Measurements from ENCODE around the gene COL6A3. TPM values are rescaled to one million over a fixed set of nuclear protein-coding genes. Genes with fewer than 3 reads are reported as not detected.
A peak's percentile ranks its signal among the peaks of the same experiment; 100 is the strongest.

The COL6A3 gene
- total RNA-seq, 1 experiment from 2014 or later, result 0.81 TPM

DNA sequence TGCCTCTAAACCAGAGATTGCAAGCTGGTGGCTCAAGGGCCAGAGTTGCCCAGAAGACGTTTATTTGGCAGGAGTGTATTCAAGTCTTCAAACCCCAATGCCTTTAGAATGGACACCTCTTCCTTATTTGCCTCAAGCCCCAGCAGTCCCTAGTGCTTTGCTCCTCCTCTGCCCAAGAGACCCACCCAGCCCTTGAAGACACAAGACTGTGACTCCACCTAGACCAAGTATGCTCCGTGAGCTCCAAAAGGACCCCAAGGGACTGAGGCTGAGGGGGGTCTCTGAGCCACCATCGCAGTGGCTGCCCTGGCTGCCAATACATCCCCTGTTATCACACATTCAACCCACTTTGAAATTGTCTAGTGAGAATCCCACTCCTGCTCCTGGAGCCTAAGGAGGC lies 99.3 kb downstream of the COL6A3 start:
- no peaks in the 10 kb centered on the region for H3K23me2 ChIP-seq (ENCODE audit: insufficient read length, low read depth, low read length, poor library complexity, severe bottlenecking)
- no peak overlapping the region for H2BK12ac ChIP-seq (ENCODE audit: insufficient read length, low read depth, low read length)
- no peaks in the 10 kb centered on the region for H3K9me3 ChIP-seq (ENCODE audit: control insufficient read depth, low read depth, low read length)
- H3K27me3 Mint-ChIP-seq (ENCODE audit: low read depth), result peaks cover 22% of the 10 kb centered on the region
- no peak overlapping the region for H4K91ac ChIP-seq (ENCODE audit: insufficient read length, low read depth, low read length)
- no peak overlapping the region for H4K5ac ChIP-seq (ENCODE audit: insufficient read length, low read depth, low read length)
- no peak overlapping the region; a peak in 1 of 7 replicates for H3K27ac Mint-ChIP-seq
- H3K4me2 ChIP-seq (ENCODE audit: insufficient read depth, insufficient read length, low read length), result no peak overlapping the region
- H3K9ac ChIP-seq (ENCODE audit: extremely low read depth, insufficient read length, low read length), result no peak overlapping the region
- no peak overlapping the region for H2BK5ac ChIP-seq (ENCODE audit: insufficient read length, low read length)
- no peak overlapping the region for H3K4ac ChIP-seq (ENCODE audit: low read depth, low read length)
- H3K27ac ChIP-seq (ENCODE audit: insufficient read length, low read depth, low read length), result no peak overlapping the region
- no peak overlapping the region for H2BK15ac ChIP-seq (ENCODE audit: low read depth, low read length)
- no CpG with 5 or more reads among the region's 3 CpGs for WGBS (ENCODE audit: extremely low coverage, insufficient read length, low lambda C conversion rate)
- no peaks in the 10 kb centered on the region for H3K79me1 ChIP-seq (ENCODE audit: insufficient read depth, low read depth, low read length, poor library complexity, severe bottlenecking)
- H2AFZ ChIP-seq (ENCODE audit: low read length), result no peak overlapping the region
- H4K20me1 ChIP-seq (ENCODE audit: control insufficient read depth, insufficient read depth, insufficient read length), result no peaks in the 10 kb centered on the region
- no peaks in the 10 kb centered on the region for H3K79me2 ChIP-seq (ENCODE audit: insufficient read depth, low read length)
- no peak overlapping the region for H3K4me3 Mint-ChIP-seq
- H3K36me3 Mint-ChIP-seq (ENCODE audit: insufficient read depth in 1 of 3, low read depth in 3 of 3), result no peaks in the 10 kb centered on the region
- H3T11ph ChIP-seq (ENCODE audit: low read length), result no peak overlapping the region
- H3K56ac ChIP-seq (ENCODE audit: insufficient read length, low read depth, low read length), result no peak overlapping the region
- H2AK5ac ChIP-seq (ENCODE audit: insufficient read length, low read length), result no peak overlapping the region
- H4K8ac ChIP-seq (replicated peaks; ENCODE audit: insufficient read length, low read depth, low read length), result no peak overlapping the region
- no peak overlapping the region for H3K23ac ChIP-seq (ENCODE audit: insufficient read length, low read depth, low read length)
- H3K27me3 ChIP-seq (ENCODE audit: insufficient read depth, low read length), result no peaks in the 10 kb centered on the region
- no peaks in the 10 kb centered on the region; the same call in 1 of the 2 replicates for H3K4me1 ChIP-seq (ENCODE audit: insufficient read depth, low read length)
- no peak for DNase-seq
- H3K18ac ChIP-seq (ENCODE audit: insufficient read length, low read depth, low read length), result peak overlapping the region; percentile 28
- peaks cover 4 to 6% of the 10 kb centered on the region in 2 experiments for H3K4me1 Mint-ChIP-seq
- no peak overlapping the region for H2BK20ac ChIP-seq (ENCODE audit: low read depth, low read length, poor library complexity, severe bottlenecking)
- no peak for TF ChIP-seq CTCF (conservative IDR thresholded peaks at IDR 0.05)
- peak overlapping the region; percentile 26 for H2BK120ac ChIP-seq (ENCODE audit: low read depth, low read length, poor library complexity, severe bottlenecking)
- H3K14ac ChIP-seq (ENCODE audit: insufficient read depth, low read length), result no peak overlapping the region
- H3K9me3 Mint-ChIP-seq, result no peaks in the 10 kb centered on the region

Measured in H9 (cell line).